Stimulated activated CD8-positive, alpha-beta memory T cell treated with anti-CD3 and anti-CD28 coated beads, Interleukin-4, amount 100 ng/mL, for 4 hours (primary cell): Measurements from ENCODE around the gene FGF22.
"Not testable (repeated sequence)": the region's sequence is repeated elsewhere in the genome, so short reads cannot be mapped to it uniquely, and the experiment has no call there.

ENCODE experiments used
- DNase-seq, 2 donors: peaks; one replicate each; pipeline ENCODE4 v3.0.0-alpha.2; 2020; ENCODE audit warnings: low read depth in 2 of 2, low spot score in 1 of 2

FGF22 gene

GRCh38 chr19:621819-622218, 17.9 kb upstream of the FGF22 start:
- DNase-seq, result no peak

GRCh38 chr19:622666-623065, 17.0 kb upstream of the FGF22 start:
- DNase-seq, result no peak

GRCh38 chr19:623175-623916, 16.3 kb upstream of the FGF22 start:
- no peak for DNase-seq

- DNase-seq, result no peak
These were observed 15.7 kb upstream of the FGF22 start for GRCh38 chr19:623974-624373.

- DNase-seq, result no peak
These were observed 15.1 kb upstream of the FGF22 start for GRCh38 chr19:624433-625109.

GRCh38 chr19:625257-625656, 14.4 kb upstream of the FGF22 start:
- no peak for DNase-seq

- not testable (repeated sequence) for DNase-seq
These were observed 13.1 kb upstream of the FGF22 start for GRCh38 chr19:626566-626965.

- DNase-seq, result no peak
These were observed 11.5 kb upstream of the FGF22 start for GRCh38 chr19:628168-628567.

- not testable (repeated sequence) for DNase-seq
These were observed 10.2 kb upstream of the FGF22 start for GRCh38 chr19:629515-629914.

- no peak for DNase-seq
These were observed 9.5 kb upstream of the FGF22 start for GRCh38 chr19:629961-630714.

GRCh38 chr19:632579-633067, 7.1 kb upstream of the FGF22 start:
- DNase-seq, result no peak

- peak; percentile 89 to 94 for DNase-seq
These were observed 6.5 kb upstream of the FGF22 start, which contains the start of gene POLRMT for GRCh38 chr19:633068-633785. Gene POLRMT (minus strand): TSS chr19:633537. CDS start chr19:633512, 25 bp downstream.

GRCh38 chr19:633786-634639, 5.7 kb upstream of the FGF22 start:
- no peak for DNase-seq

GRCh38 chr19:634975-635652, 4.6 kb upstream of the FGF22 start:
- DNase-seq, result no peak

GRCh38 chr19:638906-639252, 800 bp upstream of the FGF22 start:
- no peak for DNase-seq

- DNase-seq, result no peak
These were observed 481 bp downstream of the FGF22 start for GRCh38 chr19:640161-640558.

GRCh38 chr19:640606-641189, 1.0 kb downstream of the FGF22 start:
- DNase-seq, result no peak

- DNase-seq, result no peak
These were observed 2.0 kb downstream of the FGF22 start for GRCh38 chr19:641702-642101.
